Prostate gland (tissue), 2 donors: ENCODE measurements around the gene MAP1S.

ENCODE experiments used
- POLR2AphosphoS5 ChIP-seq: sonication (generic); formaldehyde crosslinking; IDR thresholded peaks from one replicate; pipeline ENCODE4 v1.6.1; 2017; ENCODE audit warnings: antibody characterized with exemption
- TF ChIP-seq, protein P1 (sequence below), 4 experiments: fragments of 200-600 bp in 2 of 4; fragments of 450-650 bp in 2 of 4; sonication (generic) in 2 of 4; IDR thresholded peaks; 1 replicate in 3 of 4; 2 replicates in 1 of 4; pipeline ENCODE4 v1.5.1; 2016 to 2019; ENCODE audit warnings: antibody characterized with exemption in 4 of 4, mild to moderate bottlenecking in 2 of 4, moderate library complexity in 2 of 4

GRCh38 chr19:17673937-17674799 lies 45.1 kb upstream of the MAP1S start:
- TF ChIP-seq, protein P1, sequence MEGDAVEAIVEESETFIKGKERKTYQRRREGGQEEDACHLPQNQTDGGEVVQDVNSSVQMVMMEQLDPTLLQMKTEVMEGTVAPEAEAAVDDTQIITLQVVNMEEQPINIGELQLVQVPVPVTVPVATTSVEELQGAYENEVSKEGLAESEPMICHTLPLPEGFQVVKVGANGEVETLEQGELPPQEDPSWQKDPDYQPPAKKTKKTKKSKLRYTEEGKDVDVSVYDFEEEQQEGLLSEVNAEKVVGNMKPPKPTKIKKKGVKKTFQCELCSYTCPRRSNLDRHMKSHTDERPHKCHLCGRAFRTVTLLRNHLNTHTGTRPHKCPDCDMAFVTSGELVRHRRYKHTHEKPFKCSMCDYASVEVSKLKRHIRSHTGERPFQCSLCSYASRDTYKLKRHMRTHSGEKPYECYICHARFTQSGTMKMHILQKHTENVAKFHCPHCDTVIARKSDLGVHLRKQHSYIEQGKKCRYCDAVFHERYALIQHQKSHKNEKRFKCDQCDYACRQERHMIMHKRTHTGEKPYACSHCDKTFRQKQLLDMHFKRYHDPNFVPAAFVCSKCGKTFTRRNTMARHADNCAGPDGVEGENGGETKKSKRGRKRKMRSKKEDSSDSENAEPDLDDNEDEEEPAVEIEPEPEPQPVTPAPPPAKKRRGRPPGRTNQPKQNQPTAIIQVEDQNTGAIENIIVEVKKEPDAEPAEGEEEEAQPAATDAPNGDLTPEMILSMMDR (IDR thresholded peaks at IDR 0.05): no peak
- TF ChIP-seq POLR2AphosphoS5: no peak
